ENCODE measurements around the gene PRKD2.

- TF ChIP-seq CTCF (conservative IDR thresholded peaks at IDR 0.05), result no peak
- TF ChIP-seq EZH2 (IDR thresholded peaks at IDR 0.05; ENCODE audit: low read depth), result no peak
Measured at GRCh38 chr19:46741447-46741846, 24.5 kb upstream of the PRKD2 start.
